DMS79 (cell line): ENCODE results near the gene WNT9A.

Experiments used
- DNase-seq: peaks from one replicate; lab custom pipeline; 2025; lab: John Stamatoyannopoulos, UW

WNT9A gene

DNA sequence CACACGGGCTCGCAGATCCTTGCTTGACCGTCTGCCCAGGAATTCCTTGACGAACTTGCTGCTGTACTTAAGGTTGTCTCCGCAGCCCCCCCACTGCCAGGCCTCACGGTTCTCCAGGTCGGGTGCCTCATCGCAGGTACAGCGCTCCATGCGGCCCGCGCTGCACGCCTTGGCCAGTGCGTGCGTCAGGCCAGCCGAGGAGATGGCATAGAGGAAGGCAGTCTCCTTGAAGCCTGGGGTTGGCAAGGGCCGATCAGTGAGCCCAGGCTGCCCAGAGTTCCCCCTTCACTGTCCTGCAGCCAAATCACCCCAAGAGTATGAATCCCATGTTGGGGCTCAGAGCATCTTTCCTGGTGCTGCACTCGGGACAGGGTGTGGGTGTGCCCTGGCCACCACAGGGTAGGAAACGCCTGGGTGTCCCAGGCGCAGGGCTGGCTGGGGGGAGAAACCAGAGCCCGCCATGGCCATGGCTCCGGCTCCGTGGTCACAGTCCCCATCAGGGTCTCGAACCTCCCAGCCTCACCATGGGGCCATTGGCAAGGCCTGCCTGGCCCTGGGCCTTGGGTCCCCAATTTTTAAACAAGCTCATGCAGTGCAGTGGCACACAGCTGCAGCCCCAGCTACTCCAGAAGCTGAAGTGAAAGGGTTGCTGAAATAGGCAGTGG lies 23.4 kb downstream of the WNT9A start:
- DNase-seq, result no peak

- no peak for DNase-seq
These were observed 24.2 kb downstream of the WNT9A start for GRCh38 chr1:227923353-227924167.

DNA sequence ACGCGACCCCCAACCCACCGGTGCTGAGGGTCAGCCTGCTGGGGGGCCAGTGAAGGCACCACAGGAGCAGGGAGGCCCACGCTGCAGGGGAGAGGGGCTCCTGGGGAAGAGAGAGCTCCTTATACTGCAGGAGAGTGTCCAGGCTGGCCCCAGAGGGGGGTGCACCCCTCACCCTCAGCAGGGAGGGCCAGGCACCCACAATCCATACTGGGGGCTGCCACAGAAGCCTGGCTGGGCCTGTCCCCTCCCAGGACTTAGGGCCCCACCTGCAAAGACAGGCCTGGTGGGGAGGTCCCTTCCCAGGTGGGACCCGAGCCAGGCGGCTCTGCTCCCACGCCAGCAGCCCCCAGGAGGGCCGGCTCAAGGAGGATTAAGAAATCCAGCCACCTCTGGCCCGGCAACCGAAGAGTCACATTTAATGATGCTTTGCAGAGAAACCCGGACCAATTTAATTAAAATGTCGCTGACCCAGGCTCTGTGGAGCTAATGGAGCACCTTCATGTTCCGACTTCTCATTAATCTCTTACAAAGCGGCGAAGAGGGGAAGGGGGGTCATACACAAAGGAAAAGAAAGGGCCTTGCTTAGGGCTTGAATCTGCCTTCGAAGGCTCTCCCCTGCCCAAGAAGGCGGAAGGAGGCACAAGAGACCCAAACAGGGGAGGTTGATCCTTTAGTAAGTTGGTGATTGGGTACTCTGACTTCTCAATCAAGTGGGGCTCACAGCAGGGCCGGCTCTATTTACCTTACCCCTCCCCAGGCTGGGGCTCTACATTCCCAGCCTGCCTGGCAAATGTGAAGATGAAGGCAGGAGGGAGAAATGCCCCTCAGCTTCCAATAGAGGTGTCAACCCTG lies 25.0 kb downstream of the WNT9A start:
- DNase-seq, result peak; percentile 86

DNA sequence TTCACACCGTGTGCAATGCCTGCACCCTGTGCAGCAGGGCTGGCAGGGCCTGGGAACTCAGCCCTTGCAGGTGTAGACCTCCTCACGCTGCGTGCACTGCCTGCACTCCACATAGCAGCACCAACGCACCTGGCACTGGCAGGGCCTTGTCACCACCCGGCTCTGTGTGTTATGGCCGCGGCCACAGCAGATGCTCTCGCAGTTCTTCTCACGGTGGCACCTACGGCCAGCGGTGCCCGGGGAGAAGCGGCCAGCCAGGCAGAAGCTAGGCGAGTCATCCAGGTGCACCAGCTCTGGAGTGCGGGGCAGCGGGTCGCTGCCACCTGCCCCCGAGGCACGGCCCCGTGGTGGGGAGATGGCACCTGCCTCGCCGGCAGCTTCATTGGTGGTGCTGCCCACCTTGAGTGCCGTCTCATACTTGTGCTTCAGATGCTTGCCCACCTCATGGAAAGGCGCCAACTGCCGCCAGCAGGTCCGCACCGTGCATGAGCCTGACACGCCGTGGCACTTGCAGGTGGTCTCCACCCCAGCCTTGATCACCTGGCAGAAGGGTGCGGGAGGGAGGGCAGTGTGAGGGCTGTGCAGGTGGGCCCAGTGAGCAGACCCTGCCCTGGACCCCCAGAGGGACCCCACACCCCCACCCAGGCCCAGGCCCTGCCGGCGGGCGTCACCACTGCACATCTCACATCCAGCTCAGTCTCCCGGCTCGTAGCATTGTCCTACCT lies 26.1 kb downstream of the WNT9A start:
- peak; percentile 68 for DNase-seq

GRCh38 chr1:227920896-227921295 lies 26.8 kb downstream of the WNT9A start:
- no peak for DNase-seq

- DNase-seq, result no peak
These were observed 27.3 kb downstream of the WNT9A start for GRCh38 chr1:227920426-227920825.

- DNase-seq, result no peak
These were observed 27.8 kb downstream of the WNT9A start for GRCh38 chr1:227919906-227920305.

DNA sequence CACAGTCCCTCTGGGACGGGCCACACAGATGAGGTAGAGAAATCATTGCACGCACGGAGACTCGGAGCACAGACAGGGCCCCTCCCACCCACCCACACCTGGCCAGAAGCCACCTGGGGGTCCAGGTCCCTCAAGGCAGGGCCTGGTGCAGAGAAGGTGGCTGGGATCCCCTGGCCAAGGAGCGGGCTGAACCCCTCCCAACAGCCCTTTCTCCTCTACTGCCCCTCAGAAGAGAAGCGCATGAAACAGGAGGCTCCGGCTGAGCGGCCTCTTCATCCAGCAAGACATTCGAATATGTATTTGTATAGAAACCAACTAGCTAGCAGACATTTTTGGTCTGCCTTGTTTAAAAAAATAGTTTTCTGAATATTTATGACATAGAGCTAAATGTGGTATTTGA lies 29.0 kb downstream of the WNT9A start:
- no peak for DNase-seq

DNA sequence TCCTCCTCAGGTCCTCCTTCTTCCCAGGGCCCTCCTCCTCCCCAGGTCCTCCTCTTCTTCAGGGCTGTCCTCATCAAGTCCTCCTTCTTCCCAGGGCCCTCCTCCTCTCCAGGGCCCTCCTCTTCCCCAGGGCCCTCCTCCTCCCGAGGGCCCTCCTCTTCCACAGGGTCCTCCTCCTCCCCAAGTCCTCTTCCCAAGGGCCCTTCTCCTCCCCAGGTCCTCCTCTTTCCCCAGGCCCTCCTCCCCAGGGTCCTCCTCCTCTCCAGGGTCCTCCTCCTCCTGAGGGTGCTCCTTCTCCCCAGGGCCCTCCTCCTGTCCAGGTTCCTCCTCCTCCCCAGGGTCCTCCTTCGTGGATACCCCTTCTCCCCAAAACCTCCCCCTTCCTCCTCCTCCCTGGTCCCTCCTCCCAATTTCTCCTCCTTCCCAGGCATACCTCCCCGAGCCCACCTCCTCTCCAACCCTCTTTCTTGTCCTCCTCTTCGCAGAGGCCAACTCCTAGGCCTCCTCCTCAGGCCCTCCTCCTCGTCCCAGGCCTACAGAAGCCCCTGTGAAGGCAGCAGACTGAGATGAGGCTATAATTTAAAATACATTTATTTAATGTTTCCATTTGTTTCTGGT lies 29.5 kb downstream of the WNT9A start:
- no peak for DNase-seq

DNA sequence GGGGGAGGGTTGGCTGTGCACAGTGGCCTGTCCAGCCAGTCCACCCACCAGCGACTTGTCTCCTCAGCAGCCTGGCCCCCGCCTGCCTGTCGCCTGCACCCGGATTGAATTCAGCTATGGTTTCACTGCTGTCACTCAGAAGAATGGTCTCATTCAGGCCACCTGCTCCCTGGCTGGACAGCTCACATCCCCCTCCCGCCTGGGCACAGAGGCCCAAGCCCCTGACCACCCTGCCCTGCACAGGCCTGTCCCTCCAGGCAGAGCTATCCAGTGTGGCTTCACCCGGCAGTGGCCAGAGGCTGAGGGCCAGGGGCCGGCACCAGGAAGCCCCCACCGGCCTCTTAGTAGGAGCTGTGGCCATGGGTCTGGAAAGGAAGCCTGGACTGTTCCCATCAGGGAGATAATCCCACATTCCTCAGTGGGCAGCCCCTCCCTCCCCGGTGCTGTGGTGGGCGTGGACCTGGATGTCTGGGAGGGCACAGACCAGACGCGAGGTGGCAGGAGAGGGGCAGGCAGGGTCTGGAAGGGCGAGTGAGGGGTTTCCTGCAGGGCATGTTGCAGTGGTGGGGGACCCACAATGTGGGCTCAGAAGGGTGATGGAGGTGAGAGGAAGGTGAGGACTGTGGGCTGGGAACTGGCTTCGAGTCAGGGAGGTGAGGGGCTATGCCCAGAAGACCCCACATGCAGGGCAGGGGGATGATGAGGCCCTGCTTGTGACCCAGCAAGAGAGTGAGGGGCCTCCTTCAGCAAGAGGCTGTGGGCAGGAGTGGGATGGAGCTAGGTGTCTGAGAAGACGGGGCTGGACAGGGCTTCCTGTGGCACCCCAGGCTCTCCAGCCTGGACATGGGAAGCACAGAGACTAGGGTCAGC lies 30.4 kb downstream of the WNT9A start:
- DNase-seq, result no peak

- DNase-seq, result no peak
These were observed 31.1 kb downstream of the WNT9A start for GRCh38 chr1:227916655-227917054.

- DNase-seq, result peak; percentile 88
These were observed 31.9 kb downstream of the WNT9A start for GRCh38 chr1:227915564-227916553.

DNA sequence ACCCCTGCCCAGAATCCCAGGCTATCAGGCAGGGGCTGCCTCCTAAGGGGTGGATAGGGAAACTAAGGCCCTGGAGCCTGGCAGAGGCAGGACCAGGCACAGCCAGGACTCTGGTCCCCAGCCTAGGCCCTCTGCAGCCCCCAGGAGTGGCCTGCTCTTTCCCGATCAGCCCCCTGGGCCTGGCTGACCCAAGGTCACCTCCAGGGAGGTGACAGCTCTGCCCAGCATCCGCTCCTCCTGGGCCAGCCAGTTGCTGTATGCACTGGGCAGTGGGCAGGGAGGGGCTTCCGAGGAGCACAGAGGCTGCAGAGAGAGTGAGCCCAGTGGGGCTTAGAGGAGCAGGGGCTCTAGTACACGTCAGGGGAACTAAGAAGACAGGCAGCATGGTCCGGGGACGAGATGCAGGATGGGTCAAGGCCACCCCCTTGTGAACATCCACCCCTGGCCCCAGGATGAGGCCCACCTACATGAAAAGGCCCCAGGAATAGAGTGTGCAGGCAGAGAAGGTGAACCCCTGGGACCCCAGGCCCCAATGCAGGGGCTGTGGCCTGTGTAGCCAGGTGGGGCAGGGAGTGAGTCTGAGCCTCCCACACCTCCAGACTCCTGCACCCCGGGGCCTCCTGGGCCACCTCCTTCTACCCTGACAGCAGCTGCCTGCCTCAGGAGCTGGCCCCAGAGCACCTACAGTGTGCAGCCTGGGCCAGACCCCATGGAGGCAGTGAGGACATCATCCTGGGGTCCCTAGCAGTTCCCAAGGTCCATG lies 32.8 kb downstream of the WNT9A start:
- no peak for DNase-seq

DNA sequence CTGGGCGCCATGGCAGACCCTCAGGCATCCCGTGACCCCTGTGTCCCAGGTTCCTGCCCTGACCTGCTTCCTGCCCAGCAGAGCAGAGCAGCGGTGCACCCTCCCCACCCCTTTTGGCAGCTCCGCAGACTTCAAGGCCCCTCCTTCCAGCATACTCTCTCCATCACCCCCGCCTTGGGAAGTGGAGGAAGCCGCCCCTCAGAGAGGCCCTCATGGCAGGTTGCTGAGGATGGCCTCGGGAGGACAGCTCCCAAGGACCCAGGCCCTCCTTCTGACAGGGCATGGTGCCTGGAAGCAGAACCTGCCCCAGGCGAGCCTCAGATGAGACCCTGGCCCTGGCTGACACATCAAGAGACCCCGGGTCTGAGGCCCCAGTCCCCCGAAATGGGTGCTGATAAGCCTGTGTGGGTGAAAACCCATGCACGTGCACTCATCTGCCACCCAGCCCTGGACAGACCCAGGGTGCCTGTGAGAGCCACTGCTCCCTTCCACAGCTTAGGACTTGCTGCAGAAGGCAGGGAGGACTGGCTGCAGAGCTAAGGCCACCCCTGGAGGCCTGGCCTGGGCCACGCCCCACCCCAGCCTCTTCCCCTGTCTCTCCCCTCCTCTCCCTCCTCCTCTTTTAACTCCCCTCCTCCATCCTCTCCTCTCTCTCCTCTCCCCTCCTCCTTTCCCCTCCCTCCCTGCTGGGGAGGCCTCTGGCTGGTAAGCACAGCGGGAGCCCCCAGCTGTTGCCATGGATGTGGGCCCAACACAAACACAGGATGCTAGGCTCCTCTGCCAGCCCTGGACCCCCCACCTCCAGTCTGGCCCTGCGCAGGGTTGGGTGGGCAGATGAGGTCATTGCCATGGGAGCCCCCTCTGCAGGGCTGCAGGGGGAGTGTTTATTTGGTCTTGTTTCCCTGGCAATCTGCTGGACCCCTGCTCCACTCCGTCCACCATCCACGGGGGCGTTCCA lies 33.7 kb downstream of the WNT9A start:
- DNase-seq, result no peak

GRCh38 chr1:227913396-227913763 lies 34.4 kb downstream of the WNT9A start:
- DNase-seq, result no peak

DNA sequence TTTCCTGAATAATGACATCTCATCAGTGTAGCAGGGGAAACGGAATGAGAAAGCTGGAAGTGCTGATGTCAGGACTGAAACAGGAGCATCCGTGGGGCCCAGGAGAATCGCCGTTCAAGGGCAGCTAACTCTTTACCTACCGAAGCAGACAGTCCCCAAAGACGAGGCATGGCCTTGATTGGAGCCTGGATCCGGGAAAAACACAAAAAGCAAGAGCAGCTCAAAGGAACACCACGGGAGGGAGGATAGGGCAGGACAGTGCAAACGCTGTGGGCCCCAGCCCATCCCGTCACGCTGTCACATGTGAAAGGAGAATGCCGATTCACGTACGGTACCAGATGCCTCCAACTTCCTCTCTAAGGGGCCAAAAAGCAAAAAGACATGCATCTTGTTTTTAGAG lies 34.9 kb downstream of the WNT9A start:
- no peak for DNase-seq

DNA sequence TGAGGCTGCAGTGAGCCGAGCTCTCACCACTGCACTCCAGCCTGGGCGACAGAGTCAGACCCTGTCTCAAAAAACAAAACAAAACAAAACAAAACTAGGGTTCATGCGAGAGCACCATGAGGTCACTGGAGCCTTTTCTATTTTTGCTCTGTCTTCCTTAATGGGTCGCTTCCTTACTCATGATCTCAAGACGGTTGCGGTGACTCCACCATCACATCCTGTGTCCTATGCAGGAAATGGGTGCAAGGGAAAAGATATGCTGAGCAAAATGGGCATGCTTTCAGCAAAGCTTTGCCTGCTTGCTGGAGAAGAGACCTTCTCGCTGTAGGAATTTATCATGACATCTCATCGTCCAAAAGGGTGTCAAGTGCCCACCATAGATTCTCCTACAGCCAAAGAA lies 36.4 kb downstream of the WNT9A start:
- no peak for DNase-seq
